ENCODE data around the gene CHMP2A. TPM values are rescaled to one million over a fixed set of nuclear protein-coding genes. Genes with fewer than 3 reads are reported as not detected.

CHMP2A gene
- total and polyA plus RNA-seq, 2 donors (not counting 3 experiments of a cell fraction or from before 2014, with no cell fraction given) = 105 to 150 TPM

DNA sequence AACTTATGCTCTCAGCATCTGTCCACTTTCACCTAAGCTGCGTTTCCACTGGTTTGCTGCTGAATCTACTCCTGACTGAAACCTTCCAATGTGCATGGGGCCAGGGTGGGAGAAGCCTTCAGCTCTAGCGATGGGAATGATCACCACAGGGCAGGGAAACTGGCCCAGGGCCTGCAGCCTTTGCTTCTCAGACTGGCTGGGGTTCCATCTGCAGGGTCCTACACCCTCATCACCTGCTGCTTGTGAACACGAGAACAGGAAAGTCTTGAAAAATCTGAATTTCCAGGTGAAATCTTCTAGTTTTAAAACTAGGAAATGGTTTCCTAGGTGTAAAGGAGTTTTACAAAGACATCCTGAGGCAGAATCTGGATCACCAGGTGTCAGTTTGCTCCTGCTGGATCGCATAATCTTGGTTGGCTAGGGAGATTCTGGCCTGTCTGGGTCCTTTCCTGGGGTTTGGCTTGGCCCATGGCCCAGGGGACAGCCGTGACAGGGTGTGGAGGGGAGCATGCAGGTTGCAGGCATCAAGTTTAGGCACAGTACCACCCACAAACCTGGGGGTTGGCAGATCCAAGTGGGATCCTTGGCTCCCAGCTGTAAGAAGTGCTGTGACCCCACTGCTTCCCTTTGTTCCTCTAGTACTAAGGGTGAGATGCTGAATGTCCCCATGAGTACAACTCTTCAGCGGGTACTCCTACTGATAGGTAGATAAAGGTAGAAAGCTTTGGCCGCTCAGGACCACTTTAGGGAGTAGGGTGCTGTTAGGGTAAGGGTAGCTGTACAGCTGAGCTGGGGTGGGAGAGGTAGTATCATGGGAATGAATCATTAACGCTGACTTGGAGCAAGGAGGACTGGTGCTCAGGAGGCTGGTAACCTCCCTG, 5.3 kb upstream of the CHMP2A start:
- BruUV-seq (replicated peaks) = no TSS peak
- TF ChIP-seq EZH2 (IDR thresholded peaks at IDR 0.05; ENCODE audit: borderline replicate concordance, low read depth, low read length, severe bottlenecking) = no peak
- TF ChIP-seq, protein P1, sequence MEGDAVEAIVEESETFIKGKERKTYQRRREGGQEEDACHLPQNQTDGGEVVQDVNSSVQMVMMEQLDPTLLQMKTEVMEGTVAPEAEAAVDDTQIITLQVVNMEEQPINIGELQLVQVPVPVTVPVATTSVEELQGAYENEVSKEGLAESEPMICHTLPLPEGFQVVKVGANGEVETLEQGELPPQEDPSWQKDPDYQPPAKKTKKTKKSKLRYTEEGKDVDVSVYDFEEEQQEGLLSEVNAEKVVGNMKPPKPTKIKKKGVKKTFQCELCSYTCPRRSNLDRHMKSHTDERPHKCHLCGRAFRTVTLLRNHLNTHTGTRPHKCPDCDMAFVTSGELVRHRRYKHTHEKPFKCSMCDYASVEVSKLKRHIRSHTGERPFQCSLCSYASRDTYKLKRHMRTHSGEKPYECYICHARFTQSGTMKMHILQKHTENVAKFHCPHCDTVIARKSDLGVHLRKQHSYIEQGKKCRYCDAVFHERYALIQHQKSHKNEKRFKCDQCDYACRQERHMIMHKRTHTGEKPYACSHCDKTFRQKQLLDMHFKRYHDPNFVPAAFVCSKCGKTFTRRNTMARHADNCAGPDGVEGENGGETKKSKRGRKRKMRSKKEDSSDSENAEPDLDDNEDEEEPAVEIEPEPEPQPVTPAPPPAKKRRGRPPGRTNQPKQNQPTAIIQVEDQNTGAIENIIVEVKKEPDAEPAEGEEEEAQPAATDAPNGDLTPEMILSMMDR (IDR thresholded peaks at IDR 0.05; ENCODE audit: extremely low read depth in 1 of 2, insufficient read depth in 1 of 2, low read depth in 1 of 2, low read length in 2 of 2) = no peak
- TF ChIP-seq MYC (IDR thresholded peaks at IDR 0.05; ENCODE audit: low read depth, low read length) = no peak
- TF ChIP-seq FOS (IDR thresholded peaks at IDR 0.05; ENCODE audit: borderline replicate concordance, insufficient read depth, low read length) = no peak
- no peak for TF ChIP-seq POLR2A (IDR thresholded peaks at IDR 0.05; ENCODE audit: low read depth, low read length)
- no peak for TF ChIP-seq POLR2AphosphoS5 (IDR thresholded peaks at IDR 0.05; ENCODE audit: insufficient read depth, low read depth, low read length)
- TF ChIP-seq, protein P2, sequence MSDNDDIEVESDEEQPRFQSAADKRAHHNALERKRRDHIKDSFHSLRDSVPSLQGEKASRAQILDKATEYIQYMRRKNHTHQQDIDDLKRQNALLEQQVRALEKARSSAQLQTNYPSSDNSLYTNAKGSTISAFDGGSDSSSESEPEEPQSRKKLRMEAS (IDR thresholded peaks at IDR 0.05; ENCODE audit: insufficient read depth, insufficient read length) = no peak
- TF ChIP-seq GATA2 (IDR thresholded peaks at IDR 0.05; ENCODE audit: insufficient read depth, insufficient read length, low read depth, low read length) = no peak
- TF ChIP-seq JUN (IDR thresholded peaks at IDR 0.05; ENCODE audit: borderline replicate concordance, insufficient read depth, insufficient read length, low read depth) = no peak
- Histone ChIP-seq H3K4me1 (ENCODE audit: control insufficient read depth, extremely low read depth, insufficient read depth, low read length) (peaks cover 38% of the 10 kb centered on the region), H3K36me3 (ENCODE audit: control insufficient read depth in 2 of 2, extremely low read depth in 1 of 2, insufficient read depth in 2 of 2, low read length in 2 of 2) (peaks cover 5 to 10% of the 10 kb centered on the region in 2 experiments), H3K9ac (replicated peaks; ENCODE audit: extremely low read depth, insufficient read depth, low read length) (no peak overlapping the region), H4K20me1 (replicated peaks; ENCODE audit: control insufficient read depth, extremely low read depth, insufficient read depth, low read length) (no peaks in the 10 kb centered on the region), H3K4me2 (ENCODE audit: insufficient read depth, low read length) (peak overlapping the region; percentile 70), H2AFZ (ENCODE audit: low read depth, low read length) (no peak overlapping the region), H3K27ac (ENCODE audit: insufficient read depth, low read depth, low read length) (peak overlapping the region; percentile 83), H3K9me3 (replicated peaks; ENCODE audit: control insufficient read depth, insufficient read depth, low read length) (no peaks in the 10 kb centered on the region), H3K9me1 (replicated peaks; ENCODE audit: control insufficient read depth, extremely low read depth, insufficient read depth, low read length) (no peaks in the 10 kb centered on the region), H3K4me3 (replicated peaks in 1 of 3; ENCODE audit: insufficient read depth in 1 of 3, low read depth in 1 of 3, low read length in 3 of 3) (peak overlapping the region in 2 of 3 experiments; percentile 57 to 63), H3K79me2 (ENCODE audit: control insufficient read depth, insufficient read depth, low read length) (peaks cover 23% of the 10 kb centered on the region), H3K27me3 (ENCODE audit: control insufficient read depth in 2 of 2, insufficient read depth in 2 of 2, low read length in 2 of 2) (peaks cover 11 to 22% of the 10 kb centered on the region in 2 experiments)
- FAIRE-seq (no peak), DNase-seq (ENCODE audit: low read depth, low spot score) (no peak)
- ChIA-PET POLR2A (interaction anchor here (1.4 kb wide), 1 partner anchor 14 kb away, joined by 3 read pairs; no protein-coding TSS in a partner anchor), CTCF (interaction anchor here (0.7 to 2.2 kb wide), 5 partner anchors 21 to 46 kb away, joined by 3 to 13 read pairs (median 7); partner anchors contain the start of gene ZBTB45)
- intact Hi-C loops (cut with micrococcal nuclease) = no loop called here
- dilution Hi-C loops (cut with MboI; ENCODE audit: extremely low pct_ligation_motif_present, low sequenced_read_pairs) = no loop called here
